Medulla oblongata (tissue), 1 donor: ENCODE results near the gene PPIL4.
A peak's percentile ranks its signal among the peaks of the same experiment; 100 is the strongest.

ENCODE experiments used
- DNase-seq: peaks from one replicate; pipeline ENCODE4 v3.0.0-alpha.2; 2015; ENCODE audit errors: extremely low spot score

Gene PPIL4

GRCh38 chr6:149545754-149546471, at the start of gene PPIL4:
Gene PPIL4, minus strand, starts transcription at chr6:149546043. Its CDS starts 38 bp downstream, at chr6:149546005.
- DNase-seq, result peak; percentile 96

- no peak for DNase-seq
Observed at GRCh38 chr6:149593408-149593807, 47.6 kb upstream of the PPIL4 start.

- no peak for DNase-seq
Observed at GRCh38 chr6:149592983-149593382, 47.1 kb upstream of the PPIL4 start.

- no peak for DNase-seq
Observed at GRCh38 chr6:149586149-149586548, 40.3 kb upstream of the PPIL4 start.

GRCh38 chr6:149581349-149581748, 35.5 kb upstream of the PPIL4 start:
- DNase-seq, result no peak

GRCh38 chr6:149580880-149581279, 35.0 kb upstream of the PPIL4 start:
- no peak for DNase-seq

GRCh38 chr6:149567945-149568585, 22.2 kb upstream of the PPIL4 start:
- DNase-seq, result no peak

GRCh38 chr6:149567194-149567586, 21.3 kb upstream of the PPIL4 start:
- no peak for DNase-seq

GRCh38 chr6:149566410-149567193, 20.8 kb upstream of the PPIL4 start:
- peak; percentile 31 for DNase-seq

GRCh38 chr6:149565527-149566409, 19.9 kb upstream of the PPIL4 start, which contains the start of gene GINM1:
Gene GINM1, plus strand, starts transcription at chr6:149566375. Its CDS starts 40 bp downstream, at chr6:149566415.
- peak; percentile 97 for DNase-seq

GRCh38 chr6:149563928-149564325, 18.1 kb upstream of the PPIL4 start:
- no peak for DNase-seq

GRCh38 chr6:149563203-149563927, 17.5 kb upstream of the PPIL4 start:
- DNase-seq, result no peak

GRCh38 chr6:149560736-149561135, 14.9 kb upstream of the PPIL4 start:
- no peak for DNase-seq

GRCh38 chr6:149559389-149559788, 13.5 kb upstream of the PPIL4 start:
- no peak for DNase-seq

GRCh38 chr6:149558029-149558428, 12.2 kb upstream of the PPIL4 start:
- DNase-seq, result no peak

- DNase-seq, result no peak
Observed at GRCh38 chr6:149551920-149552319, 6.1 kb upstream of the PPIL4 start.

- DNase-seq, result peak; percentile 66
Observed at GRCh38 chr6:149545258-149545753, 537 bp downstream of the PPIL4 start.

GRCh38 chr6:149544646-149545257, 1.1 kb downstream of the PPIL4 start:
- DNase-seq, result no peak

GRCh38 chr6:149541139-149541538, 4.7 kb downstream of the PPIL4 start:
- no peak for DNase-seq

GRCh38 chr6:149534742-149535141, 11.1 kb downstream of the PPIL4 start:
- DNase-seq, result no peak
